Gastrocnemius medialis (tissue), 4 donors: ENCODE results near the gene GLI3.

Experiments used
- CTCF ChIP-seq, 5 experiments: fragments of 450-650 bp in 3 of 5; fragments of 200-600 bp in 2 of 5; sonication (generic) in 2 of 5; IDR thresholded peaks in 4 of 5; conservative IDR thresholded peaks in 1 of 5; 1 replicate in 4 of 5; 2 replicates in 1 of 5; pipeline ENCODE4 v1.5.1; 2016 to 2019; ENCODE audit warnings: antibody characterized with exemption in 5 of 5, mild to moderate bottlenecking in 3 of 5, moderate library complexity in 3 of 5
- POLR2A ChIP-seq, 2 donors: fragments of 450-650 bp; IDR thresholded peaks; one replicate each; pipeline ENCODE4 v1.6.1; 2017; ENCODE audit warnings: antibody characterized with exemption in 2 of 2, mild to moderate bottlenecking in 2 of 2, moderate library complexity in 2 of 2

GRCh38 chr7:42176724-42177101, 60.3 kb downstream of the GLI3 start:
- no peak for TF ChIP-seq CTCF (IDR thresholded peaks at IDR 0.05 in 4 of 5, conservative IDR thresholded peaks at IDR 0.05 in 1 of 5)
- no peak for TF ChIP-seq POLR2A (IDR thresholded peaks at IDR 0.05)
